Neural progenitor cell (in vitro differentiated cells): ENCODE results near the gene RAB34. TPM values are rescaled to one million over a fixed set of nuclear protein-coding genes. Genes with fewer than 3 reads are reported as not detected.

ENCODE experiments used
- DNase-seq: peaks from one replicate; pipeline ENCODE4 v3.0.0-alpha.2; 2016; ENCODE audit warnings: low spot score
- H2AFZ ChIP-seq: fragments of 200-600 bp; sonication (generic); replicated peaks from 2 replicates; pipeline ENCODE4 v1.6.1; 2016; ENCODE audit warnings: antibody characterized with exemption
- H3F3A ChIP-seq: fragments of 200-600 bp; sonication (generic); 2 replicates; pipeline ENCODE4 v1.6.1; 2016; ENCODE audit warnings: antibody characterized with exemption, low read depth
- H3K27ac ChIP-seq: fragments of 200-600 bp; sonication (generic); 2 replicates; pipeline ENCODE4 v1.5.1; 2016; ENCODE audit warnings: mild to moderate bottlenecking
- H3K27me3 ChIP-seq: fragments of 200-600 bp; sonication (generic); 2 replicates; pipeline ENCODE4 v1.6.1; 2016; ENCODE audit warnings: mild to moderate bottlenecking, moderate library complexity
- H3K36me3 ChIP-seq: fragments of 200-600 bp; sonication (generic); 2 replicates; pipeline ENCODE4 v1.5.1; 2016
- H3K4me1 ChIP-seq: fragments of 200-600 bp; sonication (generic); 2 replicates; pipeline ENCODE4 v1.6.1; 2016; ENCODE audit warnings: mixed run types
- H3K4me2 ChIP-seq: fragments of 200-600 bp; sonication (generic); 2 replicates; pipeline ENCODE4 v1.6.1; 2016
- H3K4me3 ChIP-seq: fragments of 200-600 bp; sonication (generic); 2 replicates; pipeline ENCODE4 v1.5.1; 2016
- H3K79me2 ChIP-seq: fragments of 200-600 bp; sonication (generic); 2 replicates; pipeline ENCODE4 v1.6.1; 2016; ENCODE audit warnings: low read depth
- H3K9ac ChIP-seq: fragments of 200-600 bp; sonication (generic); 2 replicates; pipeline ENCODE4 v1.6.1; 2016
- H3K9me3 ChIP-seq: fragments of 200-600 bp; sonication (generic); 2 replicates; pipeline ENCODE4 v1.5.1; 2016; ENCODE audit warnings: low read depth
- H4K20me1 ChIP-seq: fragments of 200-600 bp; sonication (generic); 2 replicates; pipeline ENCODE4 v1.6.1; 2016; ENCODE audit warnings: low read depth
- H3K27ac Mint-ChIP-seq: 3 replicates; pipeline ENCODE4 v1.8.0; 2021; ENCODE audit warnings: mixed read lengths
- H3K27me3 Mint-ChIP-seq: 2 replicates; pipeline ENCODE4 v1.8.0; 2022; ENCODE audit warnings: low read depth, mild to moderate bottlenecking, inconsistent platforms, moderate library complexity, mixed read lengths; ENCODE audit not compliant: insufficient read depth
- H3K36me3 Mint-ChIP-seq: 3 replicates; pipeline ENCODE4 v1.8.0; 2021; ENCODE audit warnings: mixed read lengths
- H3K4me1 Mint-ChIP-seq: 3 replicates; pipeline ENCODE4 v1.8.0; 2021; ENCODE audit warnings: mixed read lengths
- H3K4me3 Mint-ChIP-seq: 3 replicates; pipeline ENCODE4 v1.8.0; 2021; ENCODE audit warnings: mild to moderate bottlenecking, moderate library complexity, mixed read lengths
- H3K9me3 Mint-ChIP-seq: 3 replicates; pipeline ENCODE4 v1.8.0; 2020; ENCODE audit warnings: mixed read lengths
- EZH2 ChIP-seq: fragments of 200-600 bp; sonication (generic); IDR thresholded peaks from 2 replicates; pipeline ENCODE4 v1.6.1; 2017; ENCODE audit warnings: antibody characterized with exemption, mild to moderate bottlenecking, moderate library complexity
- EZH2phosphoT487 ChIP-seq: fragments of 200-600 bp; sonication (generic); IDR thresholded peaks from 2 replicates; pipeline ENCODE4 v1.6.1; 2017; ENCODE audit warnings: antibody characterized with exemption
- small RNA-seq: library from RNA; depleted of rRNA; stranded (forward); fragments of <200 nt; gene quantifications from one replicate; pipeline ENCODE3, GENCODE V24; 2015
- total RNA-seq: library from RNA; depleted of rRNA; stranded (reverse); fragments of >200 nt; gene quantifications from 2 replicates; pipeline ENCODE4 v1.2.3, GENCODE V29; 2015; ENCODE audit warnings: low replicate concordance
- TF ChIP-seq, protein P1 (sequence below): fragments of 200-600 bp; sonication (generic); IDR thresholded peaks from 2 replicates; pipeline ENCODE4 v1.5.1; 2017; ENCODE audit warnings: antibody characterized with exemption, mild to moderate bottlenecking

Gene RAB34
- total RNA-seq, 1 donor from 2014 or later = 82.8 TPM

DNA sequence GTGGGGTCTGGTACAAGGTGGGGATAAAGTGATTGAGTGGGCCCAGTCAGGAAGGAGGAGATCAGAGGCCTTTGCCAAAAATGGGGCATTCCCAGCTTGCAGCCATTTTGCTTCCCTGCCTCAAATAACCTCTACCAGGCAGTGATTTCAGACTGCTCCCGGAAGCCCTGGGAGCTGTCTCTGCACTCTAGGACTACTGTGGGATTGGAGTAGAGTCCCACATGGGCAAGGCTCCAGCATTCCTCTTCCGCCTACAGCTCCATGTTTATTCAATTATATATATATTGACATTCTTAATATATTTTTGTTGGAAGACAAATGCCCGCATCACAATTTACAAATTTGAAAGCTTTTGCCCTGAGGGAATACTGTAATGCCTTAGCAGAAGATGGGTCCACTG is 42.2 kb downstream of the RAB34 start:
- H3K9me3 Mint-ChIP-seq = no peaks in the 10 kb centered on the region
- no peaks in the 10 kb centered on the region for H3K4me1 Mint-ChIP-seq
- no peak overlapping the region for H3K4me3 Mint-ChIP-seq
- no peak overlapping the region for H2AFZ ChIP-seq
- H3K27ac Mint-ChIP-seq = no peak overlapping the region
- H3K9me3 ChIP-seq = no peaks in the 10 kb centered on the region
- TF ChIP-seq EZH2phosphoT487 = no peak
- peaks cover 37% of the 10 kb centered on the region for H3K36me3 Mint-ChIP-seq
- no peaks in the 10 kb centered on the region for H3K27me3 ChIP-seq
- peaks cover 9% of the 10 kb centered on the region for H3K36me3 ChIP-seq
- no peak overlapping the region for H3K4me3 ChIP-seq
- no peak for DNase-seq
- H3K4me1 ChIP-seq = no peaks in the 10 kb centered on the region
- no peak overlapping the region for H3K27ac ChIP-seq
- H3K27me3 Mint-ChIP-seq = no peaks in the 10 kb centered on the region
- H3K9ac ChIP-seq = no peak overlapping the region
- no peak overlapping the region for H3K4me2 ChIP-seq
- no peaks in the 10 kb centered on the region for H3F3A ChIP-seq
- H4K20me1 ChIP-seq = peaks cover under 1% of the 10 kb centered on the region
- peaks cover under 1% of the 10 kb centered on the region for H3K79me2 ChIP-seq

DNA sequence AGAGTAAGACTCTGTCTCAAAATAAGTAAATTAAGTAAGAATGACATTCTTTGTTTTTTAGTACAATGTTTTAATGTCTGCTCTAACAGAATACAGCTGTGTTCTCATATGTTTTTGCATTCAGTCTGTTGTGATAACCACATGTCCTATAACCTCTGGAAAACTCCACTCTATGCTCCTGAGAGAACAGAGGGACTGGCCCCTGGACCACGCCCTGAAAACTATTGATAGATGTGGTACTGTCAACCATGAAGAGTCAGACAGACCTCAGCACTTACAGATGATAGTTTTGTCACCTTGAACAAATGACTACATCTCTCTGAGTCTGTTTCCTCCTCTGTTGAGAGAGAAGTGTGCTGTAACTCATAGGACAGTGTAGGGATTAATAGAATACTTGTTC is 47.8 kb downstream of the RAB34 start:
- Histone ChIP-seq H3K9me3 (no peaks in the 10 kb centered on the region), H3K4me2 (no peak overlapping the region), H3K79me2 (peaks cover 53% of the 10 kb centered on the region), H2AFZ (no peak overlapping the region), H3K4me3 (no peak overlapping the region), H3K9ac (no peak overlapping the region), H3K27ac (no peak overlapping the region), H3K27me3 (no peaks in the 10 kb centered on the region), H3K36me3 (peaks cover 9% of the 10 kb centered on the region), H3F3A (peaks cover 4% of the 10 kb centered on the region), H3K4me1 (no peaks in the 10 kb centered on the region), H4K20me1 (peaks cover 25% of the 10 kb centered on the region)
- Mint-ChIP-seq H3K27ac (no peak overlapping the region), H3K4me1 (peaks cover 15% of the 10 kb centered on the region), H3K4me3 (peak overlapping the region; percentile 18), H3K36me3 (peaks cover 46% of the 10 kb centered on the region), H3K9me3 (no peaks in the 10 kb centered on the region), H3K27me3 (no peaks in the 10 kb centered on the region)
- DNase-seq = no peak
- no peak for TF ChIP-seq EZH2
- no peak for TF ChIP-seq EZH2phosphoT487
- TF ChIP-seq, protein P1, sequence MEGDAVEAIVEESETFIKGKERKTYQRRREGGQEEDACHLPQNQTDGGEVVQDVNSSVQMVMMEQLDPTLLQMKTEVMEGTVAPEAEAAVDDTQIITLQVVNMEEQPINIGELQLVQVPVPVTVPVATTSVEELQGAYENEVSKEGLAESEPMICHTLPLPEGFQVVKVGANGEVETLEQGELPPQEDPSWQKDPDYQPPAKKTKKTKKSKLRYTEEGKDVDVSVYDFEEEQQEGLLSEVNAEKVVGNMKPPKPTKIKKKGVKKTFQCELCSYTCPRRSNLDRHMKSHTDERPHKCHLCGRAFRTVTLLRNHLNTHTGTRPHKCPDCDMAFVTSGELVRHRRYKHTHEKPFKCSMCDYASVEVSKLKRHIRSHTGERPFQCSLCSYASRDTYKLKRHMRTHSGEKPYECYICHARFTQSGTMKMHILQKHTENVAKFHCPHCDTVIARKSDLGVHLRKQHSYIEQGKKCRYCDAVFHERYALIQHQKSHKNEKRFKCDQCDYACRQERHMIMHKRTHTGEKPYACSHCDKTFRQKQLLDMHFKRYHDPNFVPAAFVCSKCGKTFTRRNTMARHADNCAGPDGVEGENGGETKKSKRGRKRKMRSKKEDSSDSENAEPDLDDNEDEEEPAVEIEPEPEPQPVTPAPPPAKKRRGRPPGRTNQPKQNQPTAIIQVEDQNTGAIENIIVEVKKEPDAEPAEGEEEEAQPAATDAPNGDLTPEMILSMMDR = no peak

DNA sequence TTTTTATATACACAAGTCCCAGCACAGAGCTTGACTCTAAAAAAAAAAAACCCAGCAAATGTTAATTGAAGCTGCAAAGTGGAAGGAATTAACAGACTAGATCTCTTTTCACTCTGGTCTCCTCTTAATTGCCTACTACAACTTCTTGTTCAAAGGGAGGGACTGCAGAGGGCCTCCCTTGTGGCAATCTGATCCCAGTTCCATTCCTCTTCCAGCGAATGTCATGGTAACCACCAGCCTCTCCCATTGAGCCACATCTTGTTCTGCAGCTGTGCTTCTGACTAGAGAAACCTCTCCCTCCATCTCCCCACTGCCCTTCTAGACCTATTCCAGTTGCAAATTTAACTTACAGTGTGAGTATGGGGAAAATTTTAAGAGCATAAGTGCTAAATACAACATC is 49.8 kb downstream of the RAB34 start:
- Histone ChIP-seq H3K4me3 (no peak overlapping the region), H3F3A (peaks cover 4% of the 10 kb centered on the region), H3K79me2 (peaks cover 74% of the 10 kb centered on the region), H3K27ac (no peak overlapping the region), H3K4me2 (no peak overlapping the region), H3K36me3 (peaks cover 5% of the 10 kb centered on the region), H4K20me1 (peaks cover 25% of the 10 kb centered on the region), H3K4me1 (peaks cover 7% of the 10 kb centered on the region), H3K9me3 (no peaks in the 10 kb centered on the region), H3K27me3 (no peaks in the 10 kb centered on the region), H2AFZ (no peak overlapping the region), H3K9ac (no peak overlapping the region)
- no peak overlapping the region for H3K4me3 Mint-ChIP-seq
- no peak for DNase-seq
- H3K9me3 Mint-ChIP-seq = no peaks in the 10 kb centered on the region
- no peak overlapping the region for H3K27ac Mint-ChIP-seq
- no peaks in the 10 kb centered on the region for H3K27me3 Mint-ChIP-seq
- H3K4me1 Mint-ChIP-seq = peaks cover 26% of the 10 kb centered on the region
- H3K36me3 Mint-ChIP-seq = peaks cover 28% of the 10 kb centered on the region
- TF ChIP-seq EZH2phosphoT487 (no peak), EZH2 (no peak)
- TF ChIP-seq, protein P1 = no peak

DNA sequence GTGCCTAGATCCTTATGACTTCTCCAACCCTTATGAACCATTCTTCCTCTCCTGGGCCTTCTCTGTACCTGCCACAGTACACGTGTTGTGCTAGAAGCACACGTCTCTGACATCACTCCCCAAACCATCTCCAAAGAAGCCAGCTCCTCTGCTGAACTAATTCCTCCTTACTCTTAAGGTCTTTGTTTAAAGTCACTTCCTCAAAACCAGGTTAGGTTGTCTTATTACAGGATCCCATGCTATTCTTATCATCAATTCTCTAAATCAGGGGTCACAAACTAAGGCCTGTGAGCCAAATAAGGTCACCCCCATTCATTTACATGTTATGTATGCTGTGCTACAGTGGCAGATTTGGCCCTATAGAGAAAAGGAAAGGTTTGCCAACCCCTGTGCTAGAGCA is 51.7 kb downstream of the RAB34 start:
- TF ChIP-seq EZH2 (no peak), EZH2phosphoT487 (no peak)
- TF ChIP-seq, protein P1 = no peak
- no peak overlapping the region for H3K4me3 ChIP-seq
- no peaks in the 10 kb centered on the region for H3K36me3 ChIP-seq
- no peak overlapping the region for H3K27ac ChIP-seq
- no peak overlapping the region for H3K4me2 ChIP-seq
- no peak overlapping the region for H2AFZ ChIP-seq
- H3K36me3 Mint-ChIP-seq = peaks cover 25% of the 10 kb centered on the region
- peaks cover 8% of the 10 kb centered on the region for H3K4me1 ChIP-seq
- peaks cover 30% of the 10 kb centered on the region for H3K4me1 Mint-ChIP-seq
- peaks cover 89% of the 10 kb centered on the region for H3K79me2 ChIP-seq
- H3F3A ChIP-seq = peaks cover 6% of the 10 kb centered on the region
- no peak overlapping the region for H3K4me3 Mint-ChIP-seq
- H3K9me3 ChIP-seq = no peaks in the 10 kb centered on the region
- no peaks in the 10 kb centered on the region for H3K9me3 Mint-ChIP-seq
- no peaks in the 10 kb centered on the region for H3K27me3 ChIP-seq
- H3K9ac ChIP-seq = no peak overlapping the region
- peaks cover 2% of the 10 kb centered on the region for H3K27me3 Mint-ChIP-seq
- H4K20me1 ChIP-seq = peaks cover 28% of the 10 kb centered on the region
- no peak overlapping the region for H3K27ac Mint-ChIP-seq
- no peak for DNase-seq

Small RNAs within 50 kb of the gene (small RNA-seq; reads per million reads assigned to genes)
- gene SNORD42A = not detected
- not detected for gene SNORD42B
- gene SNORD4A = not detected
- not detected for gene SNORD4B

Other genes with a start within 250 kb of the RAB34 start
- gene SLC13A2, start 244.2 kb downstream of the RAB34 start, total RNA-seq = not detected in 2 replicates
- not detected in 2 replicates for gene FOXN1, start 211.5 kb downstream of the RAB34 start, total RNA-seq
- gene UNC119, start 165.2 kb downstream of the RAB34 start, total RNA-seq = 61.4 and 103 TPM in 2 replicates
- gene PIGS, start 146.3 kb downstream of the RAB34 start, total RNA-seq = 15.2 and 39.5 TPM in 2 replicates
- 38.6 and 66.6 TPM in 2 replicates for gene ALDOC, start 141.0 kb downstream of the RAB34 start, total RNA-seq
- 141 TPM in 2 replicates for gene SPAG5, start 118.8 kb downstream of the RAB34 start, total RNA-seq
- 26.5 and 31.8 TPM in 2 replicates for gene RSKR, start 103.7 kb downstream of the RAB34 start, total RNA-seq
- gene BLTP2, start 72.7 kb downstream of the RAB34 start, total RNA-seq = 91.2 and 130 TPM in 2 replicates
- gene SDF2, start 56.0 kb downstream of the RAB34 start, total RNA-seq = 34.3 and 62.7 TPM in 2 replicates
- gene SUPT6H, start 55.7 kb downstream of the RAB34 start, total RNA-seq = 29.9 and 38.6 TPM in 2 replicates
- 12.5 and 32.7 TPM in 2 replicates for gene PROCA1, start 6.0 kb downstream of the RAB34 start, total RNA-seq
- gene RPL23A, start 2.1 kb upstream of the RAB34 start, total RNA-seq = 581 and 932 TPM in 2 replicates
- gene TLCD1, start 8.4 kb upstream of the RAB34 start, total RNA-seq = 10.0 and 13.4 TPM in 2 replicates
- 3.7 and 9.2 TPM in 2 replicates for gene NEK8, start 10.9 kb upstream of the RAB34 start, total RNA-seq
- 32.2 and 94.1 TPM in 2 replicates for gene TRAF4, start 26.1 kb upstream of the RAB34 start, total RNA-seq
- 7.1 and 17.7 TPM in 2 replicates for gene FAM222B, start 124.9 kb upstream of the RAB34 start, total RNA-seq
- gene ERAL1, start 137.1 kb upstream of the RAB34 start, total RNA-seq = 25.8 and 44.8 TPM in 2 replicates
- 84.0 and 131 TPM in 2 replicates for gene FLOT2, start 179.9 kb upstream of the RAB34 start, total RNA-seq
- 25.6 and 36.0 TPM in 2 replicates for gene DHRS13, start 185.2 kb upstream of the RAB34 start, total RNA-seq
- gene PHF12, start 233.7 kb upstream of the RAB34 start, total RNA-seq = 49.1 and 54.3 TPM in 2 replicates